Stimulated activated CD4-positive, alpha-beta T cell treated with anti-CD3 and anti-CD28 coated beads, TNF-alpha, amount 100 ng/mL, for 48 hours (primary cell): ENCODE data around the gene RAPSN.

Source experiments
- DNase-seq, 3 donors: peaks; one replicate each; pipeline ENCODE4 v3.0.0-alpha.2; 2020; ENCODE audit warnings: low read depth in 3 of 3

Gene RAPSN

DNA sequence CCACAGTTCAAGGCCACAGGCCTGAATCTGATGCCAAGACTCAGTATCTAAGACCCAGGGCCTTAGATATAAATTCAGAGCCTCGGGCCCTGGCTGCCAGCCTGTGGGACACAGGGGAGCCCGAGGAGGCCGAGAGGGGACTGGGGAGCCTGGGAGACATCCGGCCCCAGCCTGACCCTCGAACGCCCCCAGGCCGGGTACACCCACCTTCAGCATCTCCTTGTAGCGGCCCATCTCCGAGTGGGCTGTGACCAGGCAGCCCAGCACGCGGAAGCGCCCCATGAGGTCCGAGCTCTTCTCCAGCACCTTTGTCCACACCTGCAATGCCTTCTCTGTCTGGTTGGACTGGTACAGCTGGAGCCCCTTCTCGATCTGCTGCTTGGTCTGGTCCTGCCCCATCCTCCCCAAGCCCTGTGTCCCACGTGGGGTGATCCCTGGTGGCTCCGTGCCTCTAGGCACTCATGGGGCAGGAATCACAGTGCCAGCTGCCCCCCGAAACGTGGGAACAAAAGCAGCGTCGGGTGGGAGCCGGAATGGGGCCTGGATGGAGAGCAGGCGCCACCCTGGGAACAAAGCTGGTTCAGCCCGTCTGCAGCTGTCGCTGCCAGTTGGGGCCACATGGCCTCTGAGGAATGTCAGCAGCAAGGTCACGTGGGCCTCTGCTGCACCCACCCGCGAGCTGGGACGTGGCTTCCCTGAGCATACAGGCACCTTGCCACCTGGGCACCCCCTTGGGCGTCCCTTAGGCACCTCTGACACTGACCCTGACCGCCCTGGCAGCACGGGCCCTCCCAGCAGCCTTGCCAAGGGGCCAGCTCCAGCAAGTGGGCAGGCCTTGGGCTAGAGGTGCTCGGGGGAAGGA is at the start of gene RAPSN:
Gene RAPSN (minus strand): TSS at position 571 of the 862 bp plus-strand sequence. CDS start 172 bp downstream, at position 399.
- no peak for DNase-seq

DNA sequence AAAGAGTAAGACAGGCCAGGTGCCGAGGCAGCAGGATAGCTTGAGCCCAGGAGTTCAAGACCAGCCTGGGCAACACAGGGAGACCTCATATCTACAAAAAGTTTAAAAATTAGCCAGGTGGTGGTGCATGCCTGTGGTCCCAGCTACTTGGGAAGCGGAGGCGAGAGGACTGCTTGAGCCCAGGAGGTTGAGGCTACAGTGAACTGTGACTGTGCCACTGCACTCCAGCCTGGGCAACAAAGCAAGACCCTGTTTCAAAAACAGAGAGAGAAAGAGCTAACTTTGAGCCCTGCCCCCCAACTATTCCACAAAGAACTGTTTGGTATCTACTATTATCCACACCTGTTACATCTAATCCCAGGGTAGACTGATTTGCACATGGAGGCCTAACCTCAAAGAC is 49.2 kb upstream of the RAPSN start:
- DNase-seq: no peak

DNA sequence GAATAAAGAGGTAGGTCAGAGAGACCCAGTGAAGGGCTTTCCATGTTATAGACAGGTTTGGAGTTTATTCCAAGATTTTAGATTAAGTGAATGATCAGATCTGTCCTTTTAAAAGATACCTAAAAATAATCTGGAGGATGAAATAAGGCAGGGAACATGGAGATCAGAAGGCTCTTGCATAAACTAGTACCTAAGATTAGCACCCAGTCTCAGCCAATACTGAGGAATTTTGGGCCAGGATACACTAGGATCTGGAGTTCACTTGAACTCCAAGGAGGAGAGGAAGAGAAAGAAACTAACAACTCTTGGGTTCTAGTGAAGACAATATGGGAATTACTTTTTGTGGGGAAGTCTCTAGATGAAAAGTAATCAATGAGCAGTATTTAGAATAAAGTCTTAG is 47.9 kb upstream of the RAPSN start:
- DNase-seq: no peak

DNA sequence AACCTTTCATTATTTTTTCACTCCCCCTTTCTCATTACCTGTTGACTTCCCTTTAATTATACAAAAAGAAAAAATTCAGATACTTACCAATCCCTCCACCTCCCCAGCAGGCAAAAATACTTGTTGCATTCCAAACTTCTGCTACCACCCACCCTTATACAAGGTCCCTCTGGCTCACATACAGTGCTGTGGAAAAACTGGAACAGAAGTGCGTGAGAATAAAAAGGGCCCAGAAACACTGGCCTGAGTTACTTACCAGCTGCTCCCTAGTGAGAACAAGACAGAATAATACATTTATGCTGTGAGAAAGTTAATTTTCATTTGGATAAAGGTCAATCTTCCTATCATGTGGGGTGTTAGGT is 46.9 kb upstream of the RAPSN start:
- no peak for DNase-seq

DNA sequence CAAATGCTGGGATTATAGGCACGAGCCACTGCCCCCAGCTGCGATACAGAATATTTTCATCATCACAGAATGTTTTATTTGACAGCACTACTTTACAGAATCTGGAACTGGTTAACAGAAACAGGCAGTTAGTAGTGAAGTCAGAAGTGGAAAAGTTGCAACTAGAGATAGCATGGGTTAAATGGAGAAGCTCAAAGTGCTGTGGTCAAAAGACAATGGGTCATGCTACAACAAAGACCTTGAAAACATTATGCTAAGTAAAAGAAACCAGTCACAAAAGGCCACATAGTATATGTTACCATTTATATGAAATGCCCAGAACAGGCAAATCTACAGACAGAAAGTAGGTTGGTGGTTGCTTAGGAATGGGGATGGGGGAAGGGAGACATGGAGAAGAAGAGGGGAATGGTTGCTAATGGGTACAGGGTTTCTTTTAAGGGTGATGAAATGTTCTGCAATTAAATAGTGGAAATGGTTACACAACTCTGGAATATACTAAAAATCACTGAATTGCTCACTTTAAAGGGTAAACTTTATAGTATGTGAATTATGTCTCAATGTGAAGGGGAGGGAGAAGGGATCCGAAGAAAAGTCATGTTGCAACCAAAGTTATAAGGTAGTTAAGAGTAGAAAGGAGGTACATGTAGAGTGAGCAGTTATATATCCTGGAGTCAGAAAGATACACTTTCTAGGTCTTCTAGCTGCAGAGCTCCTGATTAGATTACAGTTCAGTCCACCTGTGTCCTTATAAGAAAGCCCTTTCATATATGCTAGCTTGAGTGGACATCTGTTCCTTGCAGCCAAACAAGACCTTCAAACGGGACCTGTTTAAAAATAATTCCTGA is 46.3 kb upstream of the RAPSN start:
- no peak for DNase-seq

DNA sequence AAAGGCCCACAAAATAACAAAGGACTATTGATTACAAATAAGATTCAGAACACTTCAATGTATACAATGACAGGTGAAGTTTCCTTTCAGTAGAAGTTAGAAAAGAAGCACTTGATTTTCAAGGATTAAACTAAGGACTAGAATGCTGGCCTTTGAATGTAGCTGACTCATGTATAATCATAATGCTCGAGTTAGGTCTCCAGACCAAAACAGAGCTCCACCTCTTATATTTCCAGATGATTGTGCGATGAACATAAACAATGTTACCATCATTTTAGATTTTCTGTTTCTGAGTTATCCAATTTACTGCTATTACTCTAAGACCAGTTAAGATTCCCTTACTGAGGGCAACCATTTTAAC is 40.4 kb upstream of the RAPSN start:
- DNase-seq: no peak

DNA sequence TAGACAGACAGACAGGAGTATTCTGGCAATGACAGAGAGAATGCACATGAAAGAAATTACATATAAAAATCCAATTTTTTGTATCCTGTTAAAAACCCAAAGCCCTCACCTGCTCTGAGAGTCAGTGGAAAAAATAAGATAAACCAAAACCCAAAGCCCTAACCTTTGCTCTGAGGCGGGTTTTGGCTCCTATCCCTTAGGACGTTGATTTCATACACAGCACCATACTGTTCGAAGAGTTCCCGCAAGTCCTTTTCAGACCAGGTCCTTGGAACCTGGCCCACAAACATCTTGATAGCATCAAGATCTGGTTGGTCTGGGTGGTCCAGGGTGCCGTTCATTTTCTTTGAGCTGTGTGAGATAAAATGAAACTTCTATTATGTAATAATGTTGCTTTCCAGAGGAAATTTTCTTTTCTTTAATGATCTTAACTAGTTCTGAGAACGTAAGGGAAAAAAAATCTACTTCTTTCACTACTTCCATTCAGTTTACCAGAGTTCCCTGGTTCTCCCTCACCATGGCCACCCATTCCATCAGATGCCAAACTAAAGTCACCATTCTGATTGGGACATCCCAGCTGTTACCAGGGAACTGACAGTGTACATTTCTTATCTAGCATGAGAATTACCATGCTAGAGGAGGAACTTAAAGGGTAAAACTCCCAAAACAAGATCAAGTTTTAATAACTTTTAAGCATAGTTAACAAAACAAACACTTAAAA is 39.9 kb upstream of the RAPSN start:
- no peak for DNase-seq

DNA sequence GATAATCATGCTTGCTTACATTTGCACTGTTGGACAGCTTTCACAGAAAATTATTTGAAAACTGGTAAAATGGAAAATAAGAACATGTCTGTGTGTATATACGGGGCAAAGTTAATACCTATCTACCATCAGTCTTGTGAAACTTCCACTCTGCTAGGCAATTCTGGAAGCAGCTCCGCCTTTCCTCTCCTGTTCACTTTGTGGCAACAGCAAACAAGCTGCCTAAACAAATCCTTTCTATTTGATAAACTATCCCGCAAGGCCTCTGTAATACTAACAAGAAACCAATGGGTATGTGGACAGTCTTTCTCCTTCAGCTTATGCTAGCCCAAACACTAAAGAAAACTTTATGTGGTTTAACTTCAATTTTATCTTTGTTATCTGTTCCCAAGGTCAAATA is 39.2 kb upstream of the RAPSN start:
- DNase-seq: no peak

DNA sequence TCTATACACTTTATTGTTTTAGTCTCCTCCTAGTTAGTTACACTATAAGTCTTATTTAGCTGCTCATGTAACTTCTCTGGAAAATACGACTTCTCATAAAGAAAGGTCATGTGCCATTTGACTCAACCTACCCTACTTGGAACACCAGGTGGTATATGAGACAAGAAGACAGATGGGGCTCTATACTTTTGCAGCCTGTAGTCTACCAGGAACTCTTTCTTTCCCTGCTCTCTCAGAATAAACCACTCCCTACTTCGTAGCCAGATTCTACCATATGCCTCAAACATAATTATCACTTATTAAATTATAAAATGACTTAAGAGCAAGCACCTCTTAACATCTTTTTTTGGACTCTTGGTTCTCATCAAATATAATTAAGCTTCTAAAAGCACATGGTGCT is 38.5 kb upstream of the RAPSN start:
- DNase-seq: no peak

DNA sequence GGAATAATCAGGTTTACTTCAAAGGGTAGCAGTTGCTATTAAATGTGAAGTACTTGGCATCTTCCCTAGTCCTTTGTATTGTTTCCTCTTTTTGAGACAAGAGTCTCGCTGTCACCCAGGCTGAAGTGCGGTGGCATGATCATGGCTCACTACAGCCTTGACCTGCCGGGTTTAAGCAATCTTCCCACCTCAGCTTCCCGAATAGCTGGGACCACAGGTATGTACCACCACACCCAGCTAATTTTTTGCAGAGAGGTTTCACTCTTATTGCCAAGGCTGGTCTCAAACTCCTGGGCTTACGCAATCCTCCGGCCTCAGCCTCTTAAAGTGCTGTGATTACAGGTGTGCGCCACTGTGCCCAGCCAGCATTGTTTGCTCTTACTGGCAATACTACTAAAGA is 36.2 kb upstream of the RAPSN start:
- DNase-seq: no peak

DNA sequence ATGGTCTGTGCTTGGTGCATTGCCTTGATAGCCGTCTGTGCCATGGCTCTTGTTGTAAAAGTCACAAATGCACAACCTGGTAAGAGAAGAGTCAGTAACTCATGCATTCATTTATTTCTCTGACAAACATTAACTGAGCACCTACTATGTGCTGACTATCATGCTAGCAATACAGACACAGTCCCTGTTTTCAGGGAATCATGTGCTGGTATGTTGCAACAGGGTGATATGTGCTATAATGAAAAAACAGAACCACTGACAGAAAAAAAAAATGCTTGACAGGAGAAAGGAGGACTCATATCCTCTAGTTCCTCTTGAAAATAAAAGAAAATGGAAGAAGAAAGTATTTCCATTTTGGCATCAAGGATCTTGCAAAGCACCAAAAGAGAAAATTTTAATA is 34.5 kb upstream of the RAPSN start:
- DNase-seq: no peak

DNA sequence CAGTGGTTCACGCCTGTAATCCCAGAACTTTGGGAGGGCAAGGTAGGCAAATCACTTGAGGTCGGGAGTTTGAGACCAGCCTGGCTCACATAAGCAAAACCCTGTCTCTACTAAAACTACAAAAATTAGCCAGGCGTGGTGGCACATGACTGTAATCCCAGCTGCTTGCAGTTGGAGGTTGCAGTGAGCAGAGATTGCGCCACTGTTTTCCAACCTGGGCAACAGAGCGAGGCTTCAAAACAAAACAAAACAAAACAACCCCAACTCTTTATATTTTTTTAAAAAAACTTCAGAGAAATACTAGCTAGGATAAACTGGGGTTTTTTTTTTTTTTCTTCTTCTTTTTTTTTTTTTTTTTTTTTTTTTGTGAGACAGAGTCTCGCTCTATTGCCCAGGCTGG is 31.8 kb upstream of the RAPSN start:
- no peak for DNase-seq

DNA sequence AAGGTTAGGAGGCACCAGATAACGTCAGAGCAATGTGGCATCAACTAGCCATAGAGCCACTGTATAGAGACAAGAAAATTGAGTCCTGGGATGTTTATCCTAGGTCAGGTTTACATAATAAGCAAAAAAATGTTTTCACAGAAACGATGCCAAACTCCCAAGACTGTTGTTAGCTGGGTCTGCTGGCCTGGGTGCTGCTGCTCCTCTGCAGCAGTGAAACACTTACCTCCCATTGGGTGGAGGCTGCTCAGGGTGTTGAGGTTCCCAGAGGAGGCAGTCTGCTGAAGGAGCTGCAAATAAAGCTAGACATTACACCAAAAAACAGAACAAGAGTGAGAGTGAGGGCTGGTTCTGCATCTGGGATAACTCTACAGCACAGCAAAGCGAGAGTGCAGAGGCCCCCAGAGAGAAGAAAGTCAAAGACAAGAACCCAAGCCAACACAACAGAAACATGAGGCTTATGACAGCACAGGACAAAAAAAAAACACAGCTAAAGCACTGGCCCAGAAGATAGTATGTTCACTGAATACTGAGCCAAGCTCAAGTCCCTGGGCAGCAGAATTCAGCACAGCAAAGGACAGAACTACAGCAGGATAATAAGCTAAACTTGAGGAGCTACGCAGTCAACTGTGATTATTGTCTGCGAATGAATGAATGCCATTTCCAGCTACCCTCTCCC is 29.9 kb upstream of the RAPSN start:
- no peak for DNase-seq

DNA sequence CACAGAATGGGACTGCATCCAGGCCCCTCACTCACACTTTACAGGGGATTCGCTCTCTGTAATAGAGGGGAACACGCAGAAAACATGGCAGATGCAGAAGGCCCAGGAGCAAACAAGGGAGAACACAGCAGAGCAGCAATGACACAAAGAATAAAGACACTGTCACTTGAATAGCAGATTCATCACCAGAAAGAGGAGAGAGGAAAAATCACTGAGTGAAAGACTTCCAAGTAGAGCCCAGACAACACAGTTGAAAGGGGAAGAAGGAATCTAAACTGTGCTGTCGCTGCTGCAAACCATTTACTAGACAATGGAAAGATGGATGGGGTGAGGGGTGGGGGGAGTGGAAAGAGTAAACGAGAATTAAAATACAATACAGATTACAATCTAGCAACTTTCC is 28.8 kb upstream of the RAPSN start:
- no peak for DNase-seq

DNA sequence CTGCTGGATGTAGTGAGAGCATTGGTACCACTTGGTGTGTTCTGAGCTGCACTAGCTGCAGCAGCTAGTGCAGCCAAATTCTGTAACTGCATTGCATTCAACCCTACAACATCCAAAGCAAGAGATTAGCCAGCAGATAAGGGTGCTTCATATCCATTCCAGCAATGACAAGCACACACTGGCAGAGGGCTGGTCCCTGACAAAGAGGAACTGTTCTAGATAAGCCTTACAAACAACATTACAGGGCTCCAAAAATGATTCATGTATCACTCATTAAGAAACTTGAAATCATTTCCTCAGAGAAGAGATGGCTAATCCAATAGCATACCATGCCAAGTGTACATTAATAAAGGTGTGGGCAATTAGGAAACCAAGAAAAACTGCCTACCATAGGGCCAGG is 28.4 kb upstream of the RAPSN start:
- DNase-seq: no peak

DNA sequence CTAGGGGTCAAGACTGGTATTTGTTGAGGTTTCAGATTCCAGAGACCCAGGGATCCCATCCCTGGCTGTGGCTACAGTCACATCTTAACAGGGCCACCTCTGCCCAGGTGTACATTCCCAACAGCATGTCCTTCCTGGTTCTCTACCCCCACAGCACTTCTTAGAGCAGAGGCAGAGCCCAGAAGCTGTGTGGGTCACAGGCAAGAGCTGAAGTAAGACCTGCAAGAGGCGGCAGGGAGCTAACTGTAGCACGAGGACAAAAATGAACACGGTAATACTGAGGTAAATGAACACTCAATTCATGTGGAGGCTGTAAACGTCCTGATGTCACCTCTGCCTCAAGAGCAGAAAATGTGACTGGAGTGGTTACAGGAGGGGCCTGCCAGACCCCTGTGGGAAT is 21.7 kb upstream of the RAPSN start:
- DNase-seq: no peak

DNA sequence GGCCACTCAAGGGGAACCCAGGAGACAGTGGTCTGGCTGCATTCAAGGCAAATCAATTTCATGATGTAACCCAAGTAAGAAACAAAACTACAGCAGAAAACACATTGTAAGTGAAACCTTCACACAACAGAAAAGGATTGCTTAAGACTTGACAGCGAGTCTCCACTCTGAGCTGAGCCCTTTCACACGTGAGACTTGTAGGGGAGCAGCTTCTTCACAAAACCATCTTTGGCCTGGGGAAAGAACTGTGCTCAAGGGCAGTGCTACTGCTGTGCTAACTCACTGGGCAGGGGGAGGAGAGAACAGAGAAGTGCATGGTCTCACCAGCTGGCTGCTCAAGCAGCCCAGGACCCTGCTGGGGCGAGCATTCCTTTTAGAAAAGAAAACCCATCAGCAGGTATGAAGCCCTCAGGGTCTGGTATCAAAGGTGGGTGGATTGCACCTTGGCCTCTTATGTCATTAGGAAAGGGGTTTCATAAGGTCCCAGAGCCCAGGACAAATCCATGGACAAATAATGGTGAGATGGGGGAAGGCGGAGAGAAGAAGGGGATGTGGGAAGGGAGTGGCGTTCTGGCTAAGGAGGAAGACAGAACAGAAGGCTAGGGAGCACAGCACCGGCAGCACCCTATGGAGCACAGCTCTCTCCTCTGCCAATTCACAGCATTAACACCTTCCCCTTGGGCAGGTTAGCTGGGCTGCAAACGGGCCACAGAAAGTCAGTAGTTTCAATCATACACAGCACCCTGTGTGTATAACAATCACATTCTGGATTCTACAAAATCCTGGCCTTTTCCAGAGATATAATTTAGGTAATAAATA is 20.6 kb upstream of the RAPSN start:
- no peak for DNase-seq

DNA sequence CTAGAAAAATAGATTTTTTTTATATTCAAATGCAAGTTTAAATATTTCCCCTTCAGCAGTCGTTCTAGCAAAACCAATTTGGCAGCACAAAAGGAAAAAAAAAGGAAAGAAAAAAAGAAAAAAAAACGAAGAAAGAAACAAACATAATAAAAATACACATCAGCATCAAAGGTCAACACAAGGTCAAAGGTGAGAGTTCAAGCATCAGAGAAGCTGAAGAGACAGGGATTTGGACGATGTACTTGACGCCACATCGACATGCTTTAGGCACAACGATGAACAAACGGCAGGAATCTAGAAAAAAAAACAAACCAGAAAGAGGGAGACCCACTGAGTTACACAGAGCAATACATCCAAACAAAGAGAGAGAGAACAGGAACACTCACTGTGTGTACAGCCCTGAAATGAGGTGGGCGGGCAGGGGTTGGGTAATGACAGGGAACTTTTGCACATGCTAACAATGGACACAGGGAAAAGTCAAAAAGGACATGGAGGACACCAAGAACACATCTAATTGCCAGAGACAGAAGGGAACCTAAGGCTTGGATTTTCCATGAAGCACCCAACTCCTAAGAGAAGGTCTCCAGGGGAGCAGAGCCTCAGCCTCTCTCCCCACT is 19.8 kb upstream of the RAPSN start:
- DNase-seq: no peak

DNA sequence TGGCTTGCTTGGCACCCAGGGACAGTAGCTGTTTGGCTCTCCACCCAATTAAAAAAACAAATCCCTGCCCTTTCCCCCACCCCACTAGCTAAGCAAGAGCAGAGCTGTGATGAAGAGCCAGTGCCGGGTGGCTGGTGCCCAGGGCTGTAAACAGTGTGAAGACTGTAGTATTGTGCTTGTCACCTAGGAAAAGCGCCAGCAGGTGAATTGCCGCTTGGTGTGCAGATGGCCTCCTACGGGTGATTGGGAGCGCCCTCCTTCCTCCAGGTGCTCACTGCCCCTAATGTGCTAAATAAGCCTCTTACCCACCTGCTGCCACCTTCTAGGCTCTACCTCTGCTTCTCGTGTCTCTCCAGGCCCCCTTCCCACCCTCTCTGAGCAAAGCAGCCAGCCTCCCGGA is 18.4 kb upstream of the RAPSN start:
- DNase-seq: no peak

DNA sequence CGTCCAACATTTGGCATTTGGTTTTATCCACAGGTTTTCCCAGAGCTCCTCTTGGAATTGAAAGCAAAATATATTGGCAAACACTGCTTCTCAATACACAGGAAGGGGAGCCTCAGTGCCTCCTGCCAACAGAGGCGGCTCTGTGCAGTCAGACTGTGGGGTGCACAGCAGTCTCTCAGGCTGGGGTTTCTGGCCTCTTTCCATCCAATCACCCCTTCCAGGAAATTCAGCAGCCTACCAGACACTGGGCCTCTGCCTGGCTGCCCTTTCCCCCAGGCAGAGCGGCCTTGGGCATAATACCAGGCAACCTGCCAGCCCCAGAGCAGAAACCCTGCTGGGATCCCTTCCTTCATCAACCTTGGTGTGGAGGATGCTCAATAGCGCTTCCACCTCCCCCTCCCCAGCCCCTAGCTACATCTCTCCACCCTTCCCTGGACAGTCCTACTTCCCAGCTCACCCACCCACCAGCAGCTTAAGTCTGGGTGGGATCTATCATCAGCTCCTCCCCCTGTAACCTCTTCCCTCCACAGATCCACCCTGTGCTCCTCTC is 17.8 kb upstream of the RAPSN start:
- DNase-seq: no peak
